ENCODE measurements around the gene EFCAB11. TPM values are rescaled to one million over a fixed set of nuclear protein-coding genes. Genes with fewer than 3 reads are reported as not detected.

Gene EFCAB11
- total RNA-seq, 4 donors from 2014 or later, result 4.1 to 21.0 (median 5.6) TPM; not detected in 1

GRCh38 chr14:89760086-89760485, 194.4 kb downstream of the EFCAB11 start:
- H3K27me3 ChIP-seq, result no peaks in the 10 kb centered on the region
- H3K36me3 ChIP-seq, result no peaks in the 10 kb centered on the region
- TF ChIP-seq POLR2A (IDR thresholded peaks at IDR 0.05) (no peak), CTCF (IDR thresholded peaks at IDR 0.05) (no peak)
- no peak overlapping the region for H3K4me3 ChIP-seq
- intact Hi-C loops (cut with DNase I; ENCODE audit: low total_unique reads), result no loop called here
- no peaks in the 10 kb centered on the region for H3K9me3 ChIP-seq
- no peak overlapping the region for H3K27ac ChIP-seq
- H3K4me1 ChIP-seq, result no peaks in the 10 kb centered on the region
- DNase-seq, result no peak

GRCh38 chr14:89757313-89757939, 197.1 kb downstream of the EFCAB11 start:
- Histone ChIP-seq H3K4me1 (no peaks in the 10 kb centered on the region), H3K27me3 (no peaks in the 10 kb centered on the region), H3K36me3 (no peaks in the 10 kb centered on the region), H3K9me3 (no peaks in the 10 kb centered on the region), H3K27ac (no peak overlapping the region), H3K4me3 (no peak overlapping the region)
- DNase-seq, result no peak
- TF ChIP-seq POLR2A (IDR thresholded peaks at IDR 0.05) (no peak), CTCF (IDR thresholded peaks at IDR 0.05) (no peak)
- intact Hi-C loops (cut with DNase I; ENCODE audit: low total_unique reads), result no loop called here

GRCh38 chr14:89755816-89756215, 198.7 kb downstream of the EFCAB11 start:
- Histone ChIP-seq H3K4me1 (no peaks in the 10 kb centered on the region), H3K9me3 (no peaks in the 10 kb centered on the region), H3K4me3 (no peak overlapping the region), H3K36me3 (no peaks in the 10 kb centered on the region), H3K27me3 (no peaks in the 10 kb centered on the region), H3K27ac (no peak overlapping the region)
- peak in 1 of 2 donors; percentile 36 for DNase-seq
- TF ChIP-seq POLR2A (IDR thresholded peaks at IDR 0.05) (no peak), CTCF (IDR thresholded peaks at IDR 0.05) (no peak)
- intact Hi-C loops (cut with DNase I; ENCODE audit: low total_unique reads), result no loop called here

- no peaks in the 10 kb centered on the region for H3K9me3 ChIP-seq
- intact Hi-C loops (cut with DNase I; ENCODE audit: low total_unique reads), result no loop called here
- TF ChIP-seq CTCF (IDR thresholded peaks at IDR 0.05) (no peak), POLR2A (IDR thresholded peaks at IDR 0.05) (no peak)
- no peak overlapping the region for H3K27ac ChIP-seq
- H3K4me1 ChIP-seq, result no peaks in the 10 kb centered on the region
- no peaks in the 10 kb centered on the region for H3K36me3 ChIP-seq
- no peak for DNase-seq
- H3K27me3 ChIP-seq, result no peaks in the 10 kb centered on the region
- no peak overlapping the region for H3K4me3 ChIP-seq
Observed at GRCh38 chr14:89753828-89754412, 200.6 kb downstream of the EFCAB11 start.

GRCh38 chr14:89750908-89751392, 203.6 kb downstream of the EFCAB11 start:
- Histone ChIP-seq H3K36me3 (no peaks in the 10 kb centered on the region), H3K27ac (no peak overlapping the region), H3K4me1 (no peaks in the 10 kb centered on the region), H3K4me3 (no peak overlapping the region), H3K9me3 (no peaks in the 10 kb centered on the region), H3K27me3 (no peaks in the 10 kb centered on the region)
- DNase-seq, result no peak
- TF ChIP-seq CTCF (IDR thresholded peaks at IDR 0.05) (no peak), POLR2A (IDR thresholded peaks at IDR 0.05) (no peak)
- intact Hi-C loops (cut with DNase I; ENCODE audit: low total_unique reads), result no loop called here
